ENCODE results near the gene PLXNA4.

GRCh38 chr7:132544999-132545398 lies 31.3 kb downstream of the PLXNA4 start:
- TF ChIP-seq CTCF (IDR thresholded peaks at IDR 0.05) (no peak), POLR2A (IDR thresholded peaks at IDR 0.05) (no peak), POLR2AphosphoS5 (IDR thresholded peaks at IDR 0.05) (no peak), EP300 (IDR thresholded peaks at IDR 0.05) (no peak)

Measured in gastroesophageal sphincter (tissue), 3 donors.